GM18909 (cell line): ENCODE measurements around the gene SYNCRIP.
"Not testable (repeated sequence)": the region's sequence is repeated elsewhere in the genome, so short reads cannot be mapped to it uniquely, and the experiment has no call there.

Experiments used
- ATAC-seq: cut with Tn5 transposase; IDR thresholded peaks from one replicate; pipeline ENCODE4 v1.9.1; 2021; ENCODE audit warnings: mild to moderate bottlenecking; ENCODE audit not compliant: unreplicated experiment, poor library complexity

SYNCRIP gene

GRCh38 chr6:85672050-85672449 is 29.4 kb upstream of the SYNCRIP start:
- ATAC-seq, result no peak

GRCh38 chr6:85670573-85670972 is 27.9 kb upstream of the SYNCRIP start:
- no peak for ATAC-seq

GRCh38 chr6:85669735-85670194 is 27.1 kb upstream of the SYNCRIP start:
- peak; percentile 96 for ATAC-seq

GRCh38 chr6:85662251-85662650 is 19.6 kb upstream of the SYNCRIP start:
- ATAC-seq, result no peak

GRCh38 chr6:85660181-85660611 is 17.5 kb upstream of the SYNCRIP start:
- no peak for ATAC-seq

GRCh38 chr6:85650606-85651005 is 7.9 kb upstream of the SYNCRIP start:
- no peak for ATAC-seq

GRCh38 chr6:85644279-85644762 is 1.6 kb upstream of the SYNCRIP start:
- no peak for ATAC-seq

- ATAC-seq, result peak; percentile 60
Observed at GRCh38 chr6:85643537-85644278, 1.0 kb upstream of the SYNCRIP start.

- ATAC-seq, result no peak
Observed at GRCh38 chr6:85641897-85642773, 551 bp downstream of the SYNCRIP start.

- no peak for ATAC-seq
Observed at GRCh38 chr6:85641522-85641896, 1.2 kb downstream of the SYNCRIP start.

- ATAC-seq, result no peak
Observed at GRCh38 chr6:85640821-85641220, 1.9 kb downstream of the SYNCRIP start.

GRCh38 chr6:85637579-85637978 is 5.1 kb downstream of the SYNCRIP start:
- ATAC-seq, result no peak

- ATAC-seq, result no peak
Observed at GRCh38 chr6:85632164-85632942, 10.3 kb downstream of the SYNCRIP start.

GRCh38 chr6:85631117-85631516 is 11.6 kb downstream of the SYNCRIP start:
- ATAC-seq, result not testable (repeated sequence)

GRCh38 chr6:85628353-85628752 is 14.3 kb downstream of the SYNCRIP start:
- no peak for ATAC-seq

GRCh38 chr6:85620308-85620707 is 22.4 kb downstream of the SYNCRIP start:
- no peak for ATAC-seq

- ATAC-seq, result no peak
Observed at GRCh38 chr6:85614780-85615179, 27.9 kb downstream of the SYNCRIP start.

- no peak for ATAC-seq
Observed at GRCh38 chr6:85612690-85613474, 29.8 kb downstream of the SYNCRIP start.

- no peak for ATAC-seq
Observed at GRCh38 chr6:85610182-85610895, 32.3 kb downstream of the SYNCRIP start.
